Lung (tissue), 12 donors: ENCODE data around the gene PAX9. TPM values are rescaled to one million over a fixed set of nuclear protein-coding genes. Genes with fewer than 3 reads are reported as not detected.

ENCODE experiments used
- ATAC-seq: fragments of 200-7000 bp; cut with Tn5 transposase; one replicate; pipeline ENCODE4 v1.9.1; 2020; ENCODE audit warnings: moderate number of reproducible peaks; ENCODE audit not compliant: insufficient read depth, low FRiP score
- DNase-seq, 3 donors: peaks; one replicate each; pipeline ENCODE4 v3.0.0-alpha.2; 2013 to 2017
- H3K27ac ChIP-seq, 2 donors: one replicate each; pipeline ENCODE4 v1.5.1; 2013; ENCODE audit warnings: mild to moderate bottlenecking in 2 of 2, moderate library complexity in 2 of 2, control low read depth in 1 of 2, inconsistent platforms in 1 of 2, low read depth in 1 of 2, low read length in 1 of 2
- H3K27me3 ChIP-seq, 3 donors: one replicate each; pipeline ENCODE4 v1.5.1; 2013; ENCODE audit warnings: low read length in 2 of 3; ENCODE audit not compliant: control insufficient read depth in 3 of 3, insufficient read depth in 3 of 3
- H3K36me3 ChIP-seq, 4 donors: one replicate each; pipeline ENCODE4 v1.5.1; 2013; ENCODE audit warnings: low read length in 4 of 4, mild to moderate bottlenecking in 1 of 4, moderate library complexity in 1 of 4; ENCODE audit not compliant: control insufficient read depth in 4 of 4, insufficient read depth in 4 of 4
- H3K4me1 ChIP-seq, 5 donors: one replicate each; pipeline ENCODE4 v1.5.1; 2013; ENCODE audit warnings: low read length in 5 of 5, mild to moderate bottlenecking in 2 of 5, moderate library complexity in 1 of 5; ENCODE audit not compliant: control insufficient read depth in 5 of 5, insufficient read depth in 5 of 5
- H3K4me3 ChIP-seq: one replicate; pipeline ENCODE4 v1.5.1; 2013; ENCODE audit warnings: mild to moderate bottlenecking, control low read depth, moderate library complexity
- H3K9ac ChIP-seq, 2 donors: one replicate each; pipeline ENCODE4 v1.5.1; 2013; ENCODE audit warnings: low read length in 2 of 2, control low read depth in 1 of 2; ENCODE audit not compliant: insufficient read depth in 1 of 2
- H3K9me3 ChIP-seq, 4 donors: one replicate each; pipeline ENCODE4 v1.5.1; 2013; ENCODE audit warnings: low read length in 3 of 4, mild to moderate bottlenecking in 1 of 4, moderate library complexity in 1 of 4; ENCODE audit not compliant: control insufficient read depth in 4 of 4, insufficient read depth in 3 of 4
- CTCF ChIP-seq: IDR thresholded peaks from 2 replicates; pipeline ENCODE4 v1.5.1; 2012; ENCODE audit warnings: mild to moderate bottlenecking; ENCODE audit errors: control extremely low read depth, extremely low read depth
- WGBS, 2 donors: extraction: QIAGEN DNeasy Blood & Tissue Kit; methylation state at CpG; one replicate each; pipeline ENCODE4 v1.1.7; 2013; 5-methylcytosine and 5-hydroxymethylcytosine counted together
- polyA plus RNA-seq, 2 donors: library from polyadenylated mRNA; stranded (reverse); fragments of 200-250 nt; gene quantifications; one replicate each; pipeline ENCODE4 v1.2.1, GENCODE V29; 2013
- total RNA-seq, 2 donors: library from RNA; depleted of rRNA in 1 of 2; stranded (reverse); fragments of >200 nt in 1 of 2; gene quantifications; one replicate each; pipeline ENCODE4 v1.2.1, GENCODE V29; 2014 to 2021
- donor health status: control.
- donor health status: control.
- donor health status: Bipolar disorder and iron deficiency.
- donor health status: healthy.
- donor health status: DM: yes; HTN: yes; CAD: no.

Gene PAX9
- total and polyA plus RNA-seq, 4 donors, result 1.2 to 6.0 (median 1.8) TPM

- no peak overlapping the region for H3K9ac ChIP-seq
- H3K9me3 ChIP-seq, result no peaks in the 10 kb centered on the region
- WGBS, 2 donors, result 51 to 67% methylated on average over 1 of the region's 1 CpG
- TF ChIP-seq CTCF, result no peak
- H3K27me3 ChIP-seq, result peaks cover 0 to 3% (median 2%) of the 10 kb centered on the region in 3 donors
- ATAC-seq (no peak), DNase-seq (no peak)
- H3K4me3 ChIP-seq, result no peak overlapping the region
- no peaks in the 10 kb centered on the region for H3K36me3 ChIP-seq
- H3K4me1 ChIP-seq, result no peaks in the 10 kb centered on the region
- no peak overlapping the region for H3K27ac ChIP-seq
Measured at GRCh38 chr14:36718216-36718615, 56.6 kb downstream of the PAX9 start.

DNA sequence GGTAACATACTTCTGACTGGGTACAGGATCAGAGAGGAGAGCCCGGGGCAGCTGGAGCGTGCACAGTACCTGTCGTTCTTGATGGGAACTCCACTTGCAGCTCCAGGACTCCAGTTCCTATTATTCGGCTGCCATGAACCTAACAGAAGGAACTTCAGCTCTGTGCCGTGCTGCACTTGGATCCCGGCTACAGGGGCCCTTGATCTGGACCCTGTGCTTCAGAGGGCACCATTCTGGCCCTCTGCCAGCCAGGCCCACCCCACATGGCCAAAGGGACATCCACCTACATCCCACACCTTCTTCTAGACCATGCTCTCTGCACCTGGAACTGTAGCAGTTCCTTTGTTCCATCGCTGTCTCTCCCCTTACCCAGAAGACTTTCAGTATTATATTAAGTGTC lies 58.2 kb downstream of the PAX9 start:
- Histone ChIP-seq H3K36me3 (no peaks in the 10 kb centered on the region), H3K4me3 (no peak overlapping the region), H3K9me3 (no peaks in the 10 kb centered on the region), H3K27me3 (peaks cover 0 to 3% (median 2%) of the 10 kb centered on the region in 3 donors), H3K4me1 (no peaks in the 10 kb centered on the region), H3K9ac (no peak overlapping the region), H3K27ac (no peak overlapping the region)
- WGBS, 2 donors, result 91 to 93% methylated on average over 7 of the region's 7 CpGs
- TF ChIP-seq CTCF, result no peak
- ATAC-seq (no peak), DNase-seq (no peak)

- Histone ChIP-seq H3K36me3 (no peaks in the 10 kb centered on the region), H3K4me1 (no peaks in the 10 kb centered on the region), H3K9ac (no peak overlapping the region), H3K4me3 (no peak overlapping the region), H3K27ac (no peak overlapping the region), H3K27me3 (peaks cover 0 to 3% (median 2%) of the 10 kb centered on the region in 3 donors), H3K9me3 (no peaks in the 10 kb centered on the region)
- ATAC-seq (no peak), DNase-seq (no peak)
- WGBS, 2 donors, result 76 to 78% methylated on average over 2 of the region's 2 CpGs
- TF ChIP-seq CTCF, result no peak
Measured at GRCh38 chr14:36720657-36721056, 59.0 kb downstream of the PAX9 start.

- ATAC-seq, result no peak
- no peak for TF ChIP-seq CTCF
- WGBS, 2 donors, result 75 to 81% methylated on average over 1 of the region's 1 CpG
- Histone ChIP-seq H3K4me1 (no peaks in the 10 kb centered on the region), H3K4me3 (no peak overlapping the region), H3K36me3 (no peaks in the 10 kb centered on the region), H3K27me3 (peaks cover 0 to 3% (median 2%) of the 10 kb centered on the region in 3 donors), H3K9me3 (no peaks in the 10 kb centered on the region), H3K9ac (no peak overlapping the region), H3K27ac (no peak overlapping the region)
- DNase-seq, result no peak
Measured at GRCh38 chr14:36721877-36722276, 60.2 kb downstream of the PAX9 start.
